ENCODE data around the gene ISX. TPM values are rescaled to one million over a fixed set of nuclear protein-coding genes. Genes with fewer than 3 reads are reported as not detected.

The ISX gene
- total RNA-seq, 1 experiment from 2014 or later: 5.6 TPM

- Histone ChIP-seq H3K4me3 (ENCODE audit: low read depth, low read length) (no peak overlapping the region), H3K27me3 (replicated peaks; ENCODE audit: control insufficient read depth, insufficient read depth, low read length) (no peaks in the 10 kb centered on the region), H3K36me3 (ENCODE audit: control insufficient read depth, insufficient read depth, low read length) (no peaks in the 10 kb centered on the region), H3K9me3 (no peaks in the 10 kb centered on the region), H3K4me1 (no peaks in the 10 kb centered on the region)
- no peaks in the 10 kb centered on the region for H3K9me3 Mint-ChIP-seq (ENCODE audit: unreplicated experiment)
- DNase-seq: no peak
- no TSS peak for BruUV-seq (replicated peaks)
- TF ChIP-seq CTCF (IDR thresholded peaks at IDR 0.05; ENCODE audit: insufficient read depth in 1 of 2, low read depth in 1 of 2, low read length in 1 of 2, severe bottlenecking in 1 of 2, unreplicated experiment in 1 of 2): no peak
- ChIA-PET CTCF (interaction anchor here (0.6 kb wide), 1 partner anchor 51 kb away, joined by 5 read pairs; no protein-coding TSS in a partner anchor), POLR2A (no interaction called here)
- H3K4me3 Mint-ChIP-seq (ENCODE audit: unreplicated experiment): no peak overlapping the region
- H3K27ac Mint-ChIP-seq (ENCODE audit: unreplicated experiment): no peak overlapping the region
- peaks cover 3% of the 10 kb centered on the region for H3K27me3 Mint-ChIP-seq (ENCODE audit: insufficient read depth, unreplicated experiment)
- intact Hi-C loops (cut with micrococcal nuclease; ENCODE audit: unreplicated experiment): no loop called here
- no peaks in the 10 kb centered on the region for H3K36me3 Mint-ChIP-seq (ENCODE audit: insufficient read depth, unreplicated experiment)
- no peaks in the 10 kb centered on the region for H3K4me1 Mint-ChIP-seq (ENCODE audit: low read depth, unreplicated experiment)
These were observed 14.2 kb upstream of the ISX start for GRCh38 chr22:35051791-35052190.

- BruUV-seq (replicated peaks): no TSS peak
- Histone ChIP-seq H3K4me3 (ENCODE audit: low read depth, low read length) (no peak overlapping the region), H3K9me3 (no peaks in the 10 kb centered on the region), H3K27me3 (replicated peaks; ENCODE audit: control insufficient read depth, insufficient read depth, low read length) (no peaks in the 10 kb centered on the region), H3K36me3 (ENCODE audit: control insufficient read depth, insufficient read depth, low read length) (no peaks in the 10 kb centered on the region), H3K4me1 (no peaks in the 10 kb centered on the region)
- H3K27me3 Mint-ChIP-seq (ENCODE audit: insufficient read depth, unreplicated experiment): no peaks in the 10 kb centered on the region
- ChIA-PET POLR2A (no interaction called here), CTCF (no interaction called here)
- H3K9me3 Mint-ChIP-seq (ENCODE audit: unreplicated experiment): no peaks in the 10 kb centered on the region
- no peaks in the 10 kb centered on the region for H3K4me1 Mint-ChIP-seq (ENCODE audit: low read depth, unreplicated experiment)
- no peak overlapping the region for H3K4me3 Mint-ChIP-seq (ENCODE audit: unreplicated experiment)
- H3K27ac Mint-ChIP-seq (ENCODE audit: unreplicated experiment): no peak overlapping the region
- H3K36me3 Mint-ChIP-seq (ENCODE audit: insufficient read depth, unreplicated experiment): no peaks in the 10 kb centered on the region
- no peak for TF ChIP-seq CTCF (IDR thresholded peaks at IDR 0.05; ENCODE audit: insufficient read depth in 1 of 2, low read depth in 1 of 2, low read length in 1 of 2, severe bottlenecking in 1 of 2, unreplicated experiment in 1 of 2)
- intact Hi-C loops (cut with micrococcal nuclease; ENCODE audit: unreplicated experiment): no loop called here
- DNase-seq: no peak
These were observed 12.7 kb upstream of the ISX start for GRCh38 chr22:35053060-35053835.

GRCh38 chr22:35054064-35054463, 11.9 kb upstream of the ISX start:
- ChIA-PET POLR2A (no interaction called here), CTCF (no interaction called here)
- H3K4me1 Mint-ChIP-seq (ENCODE audit: low read depth, unreplicated experiment): no peaks in the 10 kb centered on the region
- H3K36me3 Mint-ChIP-seq (ENCODE audit: insufficient read depth, unreplicated experiment): no peaks in the 10 kb centered on the region
- H3K36me3 ChIP-seq (ENCODE audit: control insufficient read depth, insufficient read depth, low read length): no peaks in the 10 kb centered on the region
- H3K9me3 ChIP-seq: no peaks in the 10 kb centered on the region
- H3K4me1 ChIP-seq: no peaks in the 10 kb centered on the region
- no TSS peak for BruUV-seq (replicated peaks)
- no peak for DNase-seq
- intact Hi-C loops (cut with micrococcal nuclease; ENCODE audit: unreplicated experiment): no loop called here
- no peak for TF ChIP-seq CTCF (IDR thresholded peaks at IDR 0.05; ENCODE audit: insufficient read depth in 1 of 2, low read depth in 1 of 2, low read length in 1 of 2, severe bottlenecking in 1 of 2, unreplicated experiment in 1 of 2)
- no peak overlapping the region for H3K27ac Mint-ChIP-seq (ENCODE audit: unreplicated experiment)
- no peaks in the 10 kb centered on the region for H3K9me3 Mint-ChIP-seq (ENCODE audit: unreplicated experiment)
- no peak overlapping the region for H3K4me3 Mint-ChIP-seq (ENCODE audit: unreplicated experiment)
- H3K4me3 ChIP-seq (ENCODE audit: low read depth, low read length): no peak overlapping the region
- H3K27me3 ChIP-seq (replicated peaks; ENCODE audit: control insufficient read depth, insufficient read depth, low read length): no peaks in the 10 kb centered on the region
- H3K27me3 Mint-ChIP-seq (ENCODE audit: insufficient read depth, unreplicated experiment): no peaks in the 10 kb centered on the region

Measured in Caco-2 (cell line).